Measurements from ENCODE around the gene VANGL1.

DNA sequence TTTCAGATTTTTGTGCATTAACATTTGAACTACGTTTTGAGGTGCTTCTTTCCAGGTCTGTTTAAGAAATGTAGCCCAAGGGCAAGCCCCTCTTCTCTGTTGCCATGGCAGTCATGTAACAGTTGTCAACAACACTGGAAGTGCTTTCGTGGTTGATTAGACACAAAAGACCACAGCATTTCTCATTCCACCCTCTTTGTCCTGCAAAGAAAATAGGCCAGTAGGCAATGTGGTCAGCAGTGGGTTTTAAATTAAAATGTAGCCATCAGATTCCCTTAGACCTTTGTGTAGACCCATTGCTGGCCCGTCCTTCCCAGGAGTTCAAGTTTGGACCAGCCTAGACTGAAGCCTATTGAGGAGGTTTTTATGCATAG, 35.4 kb downstream of the VANGL1 start:
- TF ChIP-seq, protein P1, sequence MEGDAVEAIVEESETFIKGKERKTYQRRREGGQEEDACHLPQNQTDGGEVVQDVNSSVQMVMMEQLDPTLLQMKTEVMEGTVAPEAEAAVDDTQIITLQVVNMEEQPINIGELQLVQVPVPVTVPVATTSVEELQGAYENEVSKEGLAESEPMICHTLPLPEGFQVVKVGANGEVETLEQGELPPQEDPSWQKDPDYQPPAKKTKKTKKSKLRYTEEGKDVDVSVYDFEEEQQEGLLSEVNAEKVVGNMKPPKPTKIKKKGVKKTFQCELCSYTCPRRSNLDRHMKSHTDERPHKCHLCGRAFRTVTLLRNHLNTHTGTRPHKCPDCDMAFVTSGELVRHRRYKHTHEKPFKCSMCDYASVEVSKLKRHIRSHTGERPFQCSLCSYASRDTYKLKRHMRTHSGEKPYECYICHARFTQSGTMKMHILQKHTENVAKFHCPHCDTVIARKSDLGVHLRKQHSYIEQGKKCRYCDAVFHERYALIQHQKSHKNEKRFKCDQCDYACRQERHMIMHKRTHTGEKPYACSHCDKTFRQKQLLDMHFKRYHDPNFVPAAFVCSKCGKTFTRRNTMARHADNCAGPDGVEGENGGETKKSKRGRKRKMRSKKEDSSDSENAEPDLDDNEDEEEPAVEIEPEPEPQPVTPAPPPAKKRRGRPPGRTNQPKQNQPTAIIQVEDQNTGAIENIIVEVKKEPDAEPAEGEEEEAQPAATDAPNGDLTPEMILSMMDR (IDR thresholded peaks at IDR 0.05; ENCODE audit: insufficient read depth, low read length), result no peak
- TF ChIP-seq POLR2AphosphoS5 (IDR thresholded peaks at IDR 0.05; ENCODE audit: low read depth), result no peak
- no peak for TF ChIP-seq REST (IDR thresholded peaks at IDR 0.05; ENCODE audit: insufficient replicate concordance, low read depth)
- TF ChIP-seq GABPA (IDR thresholded peaks at IDR 0.05; ENCODE audit: low read depth), result no peak
- TF ChIP-seq SPI1 (IDR thresholded peaks at IDR 0.05; ENCODE audit: borderline replicate concordance, low read depth), result no peak
